ENCODE measurements around the gene SEPTIN1. TPM values are rescaled to one million over a fixed set of nuclear protein-coding genes. Genes with fewer than 3 reads are reported as not detected.

SEPTIN1 gene
- polyA plus RNA-seq, 3 donors, result 0.31 to 0.60 (median 0.49) TPM

DNA sequence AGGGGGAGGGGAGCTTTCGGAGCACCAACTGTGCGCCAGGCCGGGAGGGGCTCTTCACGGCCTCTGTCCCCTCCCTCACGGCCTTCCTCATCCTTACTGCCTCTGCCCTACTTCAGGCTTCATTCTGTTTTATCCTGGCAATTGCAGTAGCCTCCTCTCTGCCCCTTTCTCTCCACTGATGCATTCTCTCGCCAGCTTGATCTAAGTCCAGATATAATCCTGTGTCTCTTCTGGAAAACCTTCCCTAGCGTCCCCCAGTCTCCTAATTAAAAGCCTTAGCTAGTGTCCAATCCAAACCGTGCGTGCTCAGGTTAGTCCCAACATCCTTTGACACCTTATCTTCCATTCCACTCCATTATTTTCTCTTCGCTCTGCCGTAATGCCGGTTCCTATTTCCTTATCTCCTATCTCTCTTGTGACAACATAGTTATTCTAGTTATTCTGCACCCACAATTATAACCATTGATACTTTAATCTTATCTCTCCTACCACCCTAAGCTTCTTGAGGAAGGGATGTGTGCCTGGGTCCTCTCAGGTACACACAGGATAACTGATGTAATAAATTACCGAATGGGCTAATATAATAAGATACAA is 13.7 kb upstream of the SEPTIN1 start:
- H3K4me1 ChIP-seq (ENCODE audit: control insufficient read depth in 1 of 2, insufficient read depth in 2 of 2, low read length in 2 of 2), result peaks cover 21 to 30% of the 10 kb centered on the region in 2 donors
- intact Hi-C loops (cut with micrococcal nuclease), result loop anchor here in 1 of 2 donors (2.0 kb wide), 1 partner anchor 15 kb away; no protein-coding TSS in a partner anchor
- TF ChIP-seq, protein P1, sequence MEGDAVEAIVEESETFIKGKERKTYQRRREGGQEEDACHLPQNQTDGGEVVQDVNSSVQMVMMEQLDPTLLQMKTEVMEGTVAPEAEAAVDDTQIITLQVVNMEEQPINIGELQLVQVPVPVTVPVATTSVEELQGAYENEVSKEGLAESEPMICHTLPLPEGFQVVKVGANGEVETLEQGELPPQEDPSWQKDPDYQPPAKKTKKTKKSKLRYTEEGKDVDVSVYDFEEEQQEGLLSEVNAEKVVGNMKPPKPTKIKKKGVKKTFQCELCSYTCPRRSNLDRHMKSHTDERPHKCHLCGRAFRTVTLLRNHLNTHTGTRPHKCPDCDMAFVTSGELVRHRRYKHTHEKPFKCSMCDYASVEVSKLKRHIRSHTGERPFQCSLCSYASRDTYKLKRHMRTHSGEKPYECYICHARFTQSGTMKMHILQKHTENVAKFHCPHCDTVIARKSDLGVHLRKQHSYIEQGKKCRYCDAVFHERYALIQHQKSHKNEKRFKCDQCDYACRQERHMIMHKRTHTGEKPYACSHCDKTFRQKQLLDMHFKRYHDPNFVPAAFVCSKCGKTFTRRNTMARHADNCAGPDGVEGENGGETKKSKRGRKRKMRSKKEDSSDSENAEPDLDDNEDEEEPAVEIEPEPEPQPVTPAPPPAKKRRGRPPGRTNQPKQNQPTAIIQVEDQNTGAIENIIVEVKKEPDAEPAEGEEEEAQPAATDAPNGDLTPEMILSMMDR (IDR thresholded peaks at IDR 0.05), result no peak
- Mint-ChIP-seq H3K36me3 (peaks cover 5 to 13% of the 10 kb centered on the region in 2 donors), H3K27ac (peak overlapping the region in 2 of 7 donors; percentile 31 to 33), H3K9me3 (no peaks in the 10 kb centered on the region), H3K27me3 (ENCODE audit: low read depth in 3 of 3) (peaks cover 7 to 30% (median 12%) of the 10 kb centered on the region in 3 donors), H3K4me1 (peaks cover 32% of the 10 kb centered on the region), H3K4me3 (peak overlapping the region; percentile 84 to 90)
- no peak for DNase-seq
- no peaks in the 10 kb centered on the region for H3K36me3 ChIP-seq (replicated peaks in 1 of 2; ENCODE audit: control insufficient read depth in 1 of 2, insufficient read depth in 2 of 2, low read length in 2 of 2)
- no peak overlapping the region for H3K27ac ChIP-seq (ENCODE audit: low read depth in 1 of 2, low read length in 2 of 2)
- peak overlapping the region; percentile 90 for H2AFZ ChIP-seq (ENCODE audit: insufficient read depth, low read depth, low read length, poor library complexity, severe bottlenecking)
- peak overlapping the region; percentile 42 to 80 (median 46) for H3K4me3 ChIP-seq (replicated peaks in 1 of 3; ENCODE audit: low read depth in 2 of 3, low read length in 3 of 3)
- H3K9ac ChIP-seq (ENCODE audit: insufficient read depth, low read length, poor library complexity, severe bottlenecking), result peak overlapping the region; percentile 62
- no peaks in the 10 kb centered on the region for H3K9me3 ChIP-seq (replicated peaks in 1 of 2; ENCODE audit: control insufficient read depth in 1 of 2, insufficient read depth in 1 of 2, low read length in 2 of 2)
- H3K4me2 ChIP-seq (replicated peaks; ENCODE audit: extremely low read depth, low read length, poor library complexity, severe bottlenecking), result peak overlapping the region; percentile 79
- H3K79me2 ChIP-seq (ENCODE audit: insufficient read depth, low read length), result no peaks in the 10 kb centered on the region
- WGBS (ENCODE audit: insufficient coverage), result 8% methylated on average over 8 of the region's 13 CpGs
- H4K20me1 ChIP-seq (ENCODE audit: insufficient read depth, low read length), result no peaks in the 10 kb centered on the region
- no peaks in the 10 kb centered on the region for H3K27me3 ChIP-seq (ENCODE audit: control insufficient read depth in 2 of 2, insufficient read depth in 2 of 2, low read length in 2 of 2)

DNA sequence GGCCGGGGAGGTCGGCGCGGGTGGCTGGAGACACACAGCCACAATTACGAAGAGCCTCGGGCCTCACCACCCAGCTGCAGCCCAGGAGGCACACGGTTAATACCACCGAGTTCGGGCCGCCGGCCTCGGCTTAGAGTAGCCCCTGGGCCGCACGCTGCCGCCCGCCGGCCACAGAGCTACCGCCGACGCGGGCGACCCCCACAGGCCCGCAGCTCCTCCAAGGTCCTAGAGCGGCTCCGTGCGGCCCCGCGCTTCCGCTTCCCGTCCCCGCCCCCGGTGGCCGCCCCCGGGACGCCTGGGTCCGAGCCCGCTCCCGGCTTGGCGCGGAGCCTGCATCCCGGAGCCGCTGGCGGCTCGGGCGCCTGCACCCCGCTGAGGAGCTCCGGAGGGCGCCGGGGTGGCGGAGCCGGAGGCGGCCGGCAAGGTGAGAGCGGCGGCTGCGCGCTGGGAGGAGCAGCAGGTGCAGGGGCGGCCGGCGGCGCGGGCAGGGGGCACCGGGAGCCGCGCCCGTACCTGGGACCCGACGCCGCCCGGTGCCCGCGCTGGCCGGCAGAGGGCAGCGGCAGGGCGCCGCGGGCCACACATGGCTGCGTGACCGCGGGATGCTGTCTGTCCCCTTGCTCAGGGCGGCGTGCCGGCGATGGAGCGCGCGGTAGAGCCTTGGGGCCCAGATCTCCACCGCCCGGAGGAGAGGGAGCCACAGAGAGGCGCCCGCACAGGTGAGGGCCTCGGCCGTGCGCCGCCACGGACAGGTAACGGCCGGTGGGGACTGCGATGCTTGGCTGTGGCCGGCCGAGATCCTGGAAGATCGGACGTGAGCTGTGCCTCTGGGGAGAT is 13.0 kb upstream of the SEPTIN1 start, which contains the start of gene ZNF48:
Gene ZNF48 (plus strand): TSS at position 266 of the 837 bp plus-strand sequence. CDS start 375 bp downstream, at position 641.
- H3K4me3 ChIP-seq (replicated peaks in 1 of 3; ENCODE audit: low read depth in 2 of 3, low read length in 3 of 3), result peak within 1 kb of the TSS; percentile 42 to 80 (median 46)
- H3K4me1 Mint-ChIP-seq, result peaks cover 28% of the 10 kb centered on the region
- H3K27ac ChIP-seq (ENCODE audit: low read depth in 1 of 2, low read length in 2 of 2), result no peak within 1 kb of the TSS
- peak within 1 kb of the TSS; percentile 79 for H3K4me2 ChIP-seq (replicated peaks; ENCODE audit: extremely low read depth, low read length, poor library complexity, severe bottlenecking)
- peak within 1 kb of the TSS; percentile 84 to 91 for H3K4me3 Mint-ChIP-seq
- H3K79me2 ChIP-seq (ENCODE audit: insufficient read depth, low read length), result no peaks in the 10 kb centered on the region
- H4K20me1 ChIP-seq (ENCODE audit: insufficient read depth, low read length), result no peaks in the 10 kb centered on the region
- H2AFZ ChIP-seq (ENCODE audit: insufficient read depth, low read depth, low read length, poor library complexity, severe bottlenecking), result peak within 1 kb of the TSS; percentile 90
- H3K4me1 ChIP-seq (ENCODE audit: control insufficient read depth in 1 of 2, insufficient read depth in 2 of 2, low read length in 2 of 2), result peaks cover 15 to 23% of the 10 kb centered on the region in 2 donors
- H3K36me3 ChIP-seq (replicated peaks in 1 of 2; ENCODE audit: control insufficient read depth in 1 of 2, insufficient read depth in 2 of 2, low read length in 2 of 2), result no peaks in the 10 kb centered on the region
- H3K27me3 Mint-ChIP-seq (ENCODE audit: low read depth in 3 of 3), result peaks cover 7 to 34% (median 12%) of the 10 kb centered on the region in 3 donors
- intact Hi-C loops (cut with micrococcal nuclease), result loop anchor here in 1 of 2 donors (2.0 kb wide), 1 partner anchor 15 kb away; no protein-coding TSS in a partner anchor
- peak within 1 kb of the TSS in 3 of 7 donors; percentile 20 to 68 (median 33) for H3K27ac Mint-ChIP-seq
- WGBS (ENCODE audit: insufficient coverage), result under 1% methylated on average over 91 of the region's 103 CpGs
- peak within 1 kb of the TSS; percentile 62 for H3K9ac ChIP-seq (ENCODE audit: insufficient read depth, low read length, poor library complexity, severe bottlenecking)
- DNase-seq, result peak; percentile 46 to 51 (median 48)
- no peaks in the 10 kb centered on the region for H3K9me3 ChIP-seq (replicated peaks in 1 of 2; ENCODE audit: control insufficient read depth in 1 of 2, insufficient read depth in 1 of 2, low read length in 2 of 2)
- no peaks in the 10 kb centered on the region for H3K27me3 ChIP-seq (ENCODE audit: control insufficient read depth in 2 of 2, insufficient read depth in 2 of 2, low read length in 2 of 2)
- no peaks in the 10 kb centered on the region for H3K9me3 Mint-ChIP-seq
- H3K36me3 Mint-ChIP-seq, result peaks cover 5 to 13% of the 10 kb centered on the region in 2 donors
- TF ChIP-seq, protein P1 (IDR thresholded peaks at IDR 0.05), result peak; percentile 73

All from CD14-positive monocyte (primary cell).